ENCODE results near the gene CEP68.
"Not testable (repeated sequence)": the region's sequence is repeated elsewhere in the genome, so short reads cannot be mapped to it uniquely, and the experiment has no call there.

The CEP68 gene

GRCh38 chr2:65018141-65018582 lies 38.1 kb upstream of the CEP68 start:
- Histone ChIP-seq H3K9me3 (ENCODE audit: severe bottlenecking) (no peaks in the 10 kb centered on the region), H3K27ac (no peak overlapping the region), H3K36me3 (peaks cover 93% of the 10 kb centered on the region), H3K4me3 (ENCODE audit: low read depth, low read length) (no peak overlapping the region), H3K27me3 (ENCODE audit: insufficient read depth, low read depth, severe bottlenecking) (no peaks in the 10 kb centered on the region)
- DNase-seq = no peak
- no peak for TF ChIP-seq CTCF (IDR thresholded peaks at IDR 0.05; ENCODE audit: low read depth, low read length)

GRCh38 chr2:65019010-65019409 lies 37.2 kb upstream of the CEP68 start:
- TF ChIP-seq CTCF (IDR thresholded peaks at IDR 0.05; ENCODE audit: low read depth, low read length) = no peak
- H3K27me3 ChIP-seq (ENCODE audit: insufficient read depth, low read depth, severe bottlenecking) = no peaks in the 10 kb centered on the region
- H3K9me3 ChIP-seq (ENCODE audit: severe bottlenecking) = no peaks in the 10 kb centered on the region
- H3K27ac ChIP-seq = no peak overlapping the region
- no peak for DNase-seq
- no peak overlapping the region for H3K4me3 ChIP-seq (ENCODE audit: low read depth, low read length)
- peaks cover 88% of the 10 kb centered on the region for H3K36me3 ChIP-seq

GRCh38 chr2:65019675-65020195 lies 36.5 kb upstream of the CEP68 start:
- no peak for DNase-seq
- no peak overlapping the region for H3K4me3 ChIP-seq (ENCODE audit: low read depth, low read length)
- H3K27ac ChIP-seq = no peak overlapping the region
- H3K9me3 ChIP-seq (ENCODE audit: severe bottlenecking) = no peaks in the 10 kb centered on the region
- H3K36me3 ChIP-seq = peaks cover 81% of the 10 kb centered on the region
- H3K27me3 ChIP-seq (ENCODE audit: insufficient read depth, low read depth, severe bottlenecking) = no peaks in the 10 kb centered on the region
- TF ChIP-seq CTCF (IDR thresholded peaks at IDR 0.05; ENCODE audit: low read depth, low read length) = no peak

- H3K9me3 ChIP-seq (ENCODE audit: severe bottlenecking); H3K4me3 ChIP-seq (ENCODE audit: low read depth, low read length); DNase-seq; H3K27ac ChIP-seq; H3K27me3 ChIP-seq (ENCODE audit: insufficient read depth, low read depth, severe bottlenecking): not testable (repeated sequence)
- H3K36me3 ChIP-seq = peaks cover 76% of the 10 kb centered on the region
Measured at GRCh38 chr2:65020251-65020650, 36.0 kb upstream of the CEP68 start.

- no peak overlapping the region for H3K27ac ChIP-seq
- peaks cover 70% of the 10 kb centered on the region for H3K36me3 ChIP-seq
- H3K4me3 ChIP-seq (ENCODE audit: low read depth, low read length) = no peak overlapping the region
- TF ChIP-seq CTCF (IDR thresholded peaks at IDR 0.05; ENCODE audit: low read depth, low read length) = no peak
- no peak for DNase-seq
- H3K9me3 ChIP-seq (ENCODE audit: severe bottlenecking) = no peaks in the 10 kb centered on the region
- H3K27me3 ChIP-seq (ENCODE audit: insufficient read depth, low read depth, severe bottlenecking) = no peaks in the 10 kb centered on the region
Measured at GRCh38 chr2:65020943-65021528, 35.2 kb upstream of the CEP68 start.

- DNase-seq = no peak
- Histone ChIP-seq H3K4me3 (ENCODE audit: low read depth, low read length) (no peak overlapping the region), H3K27me3 (ENCODE audit: insufficient read depth, low read depth, severe bottlenecking) (no peaks in the 10 kb centered on the region), H3K27ac (no peak overlapping the region), H3K36me3 (peaks cover 63% of the 10 kb centered on the region), H3K9me3 (ENCODE audit: severe bottlenecking) (no peaks in the 10 kb centered on the region)
- no peak for TF ChIP-seq CTCF (IDR thresholded peaks at IDR 0.05; ENCODE audit: low read depth, low read length)
Measured at GRCh38 chr2:65021709-65022108, 34.5 kb upstream of the CEP68 start.

Data from WERI-Rb-1 (cell line).